ENCODE measurements around the gene C15orf39.

C15orf39 gene

GRCh38 chr15:75195122-75195765, 6.4 kb upstream of the C15orf39 start:
- DNase-seq: peak; percentile 65

DNA sequence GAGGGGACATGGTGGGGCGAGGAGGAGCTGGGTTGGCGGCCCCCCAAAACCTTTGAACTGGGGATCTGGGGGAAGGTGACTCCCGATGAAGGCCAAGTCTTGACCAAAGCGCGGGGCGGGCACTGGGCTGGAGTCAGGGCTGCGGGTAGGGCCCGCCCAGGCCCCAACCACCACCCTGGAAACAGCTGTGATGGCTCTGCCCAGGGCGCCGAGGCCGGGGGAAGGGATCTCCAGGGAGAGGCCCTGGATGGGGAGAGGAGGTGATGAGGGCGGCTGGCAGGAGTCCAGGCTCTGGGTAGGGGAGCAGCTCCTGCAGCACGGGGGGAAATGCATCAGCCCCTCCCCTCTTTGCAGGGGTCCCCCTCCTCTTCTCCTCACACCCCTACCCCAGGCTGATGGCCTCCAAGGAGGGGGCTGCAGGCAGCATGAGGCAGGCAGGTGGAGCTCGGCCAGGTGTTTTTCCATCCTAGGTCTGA, 5.9 kb upstream of the C15orf39 start:
- DNase-seq: peak; percentile 43

DNA sequence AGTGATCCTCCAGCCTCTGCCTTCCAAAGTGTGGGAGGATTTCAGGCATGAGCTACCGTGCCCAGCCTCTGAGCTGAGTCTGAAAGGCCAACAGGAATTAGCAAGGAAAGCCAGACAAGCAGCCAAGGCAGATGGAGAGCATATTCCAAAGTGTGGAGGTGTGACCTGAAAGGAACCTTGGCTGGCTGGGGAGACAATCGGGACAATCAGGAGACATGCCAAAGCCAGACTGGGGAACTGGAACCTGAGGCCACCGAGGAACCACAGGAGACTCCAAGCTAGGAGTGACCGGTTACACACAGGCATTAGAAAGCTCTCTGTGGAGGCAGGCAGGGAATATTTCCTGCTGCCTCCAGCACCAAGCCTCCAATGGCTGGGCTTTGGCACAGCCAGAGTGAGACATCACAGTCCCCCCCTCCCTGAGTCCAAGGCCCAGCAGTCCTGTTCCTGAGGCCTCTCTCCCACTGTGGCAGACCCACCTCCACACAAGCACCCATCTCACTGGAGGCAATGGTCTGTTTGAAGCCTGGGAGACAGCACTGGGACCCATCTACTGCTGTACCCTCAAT, 4.5 kb upstream of the C15orf39 start:
- DNase-seq: no peak

- no peak for DNase-seq
These were observed 2.9 kb upstream of the C15orf39 start for GRCh38 chr15:75198560-75199356.

DNA sequence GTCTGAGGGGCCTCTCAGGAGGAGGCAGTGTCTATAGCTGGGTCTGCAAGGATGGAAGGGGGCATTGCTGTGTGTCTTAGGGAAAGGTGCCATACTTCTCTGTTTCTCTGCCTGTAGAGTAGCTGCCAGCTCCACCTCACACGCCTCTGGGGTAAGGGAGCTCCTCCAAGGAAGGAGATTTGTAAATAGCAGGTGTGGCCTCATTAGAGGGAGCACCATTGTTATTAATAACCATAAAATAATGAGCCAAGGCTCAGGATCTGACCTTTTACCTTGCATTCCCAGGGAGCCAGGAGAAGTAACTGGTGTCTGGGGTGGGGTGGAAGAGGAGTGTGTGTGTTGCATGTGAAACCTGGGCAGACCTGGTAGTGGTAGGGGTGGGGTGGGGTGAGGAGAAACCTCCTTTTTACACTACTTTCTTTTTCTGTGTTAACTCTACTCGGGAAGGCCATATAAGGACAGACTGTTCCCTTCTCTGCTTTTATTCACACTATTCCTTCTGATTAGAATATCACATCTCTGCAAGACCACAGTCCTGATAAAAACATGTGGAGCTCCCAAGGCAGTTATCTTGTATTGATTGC, 2.2 kb upstream of the C15orf39 start:
- no peak for DNase-seq

GRCh38 chr15:75200391-75200764, 1.3 kb upstream of the C15orf39 start:
- DNase-seq: no peak

DNA sequence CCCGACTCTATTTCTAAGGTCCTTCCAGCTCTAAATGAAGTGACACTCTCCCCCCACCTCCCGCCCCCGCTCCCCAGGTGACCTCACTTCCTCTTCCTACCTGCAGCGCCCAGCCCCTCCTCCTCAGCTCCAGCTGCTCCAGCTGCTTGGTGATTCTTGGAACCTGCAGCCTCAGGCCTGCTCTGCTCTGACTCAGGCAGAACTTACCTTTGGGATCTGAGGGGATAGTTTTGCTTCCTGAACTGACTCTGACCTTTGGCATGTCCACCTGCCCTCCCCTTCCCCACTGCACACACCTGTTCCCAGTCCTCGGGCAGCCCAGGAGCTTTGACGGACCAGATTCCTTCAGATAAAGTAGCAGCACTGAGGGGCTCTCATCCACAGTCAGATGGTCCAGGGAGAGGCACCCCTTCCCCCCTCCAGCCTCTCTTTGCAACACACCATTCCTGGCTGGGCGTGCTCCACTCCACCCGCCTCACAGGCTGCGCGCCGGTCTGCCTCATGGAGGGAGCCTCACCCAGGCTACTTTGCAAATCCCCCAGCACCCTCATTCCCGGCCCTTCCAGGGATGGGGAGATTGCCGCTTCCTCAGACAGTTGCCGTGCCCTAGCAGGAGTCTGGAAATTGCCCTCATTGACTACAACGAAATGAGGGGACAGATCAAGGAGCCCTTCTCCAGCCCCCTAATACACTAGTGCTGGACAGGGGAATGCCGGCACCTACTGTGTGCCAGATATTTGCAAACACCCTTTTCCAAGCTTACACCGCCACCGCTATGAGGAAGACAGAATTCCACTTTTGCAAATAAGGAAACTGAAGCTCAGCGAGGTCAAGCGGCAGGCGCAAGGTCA, 692 bp upstream of the C15orf39 start:
- peak; percentile 84 for DNase-seq

DNA sequence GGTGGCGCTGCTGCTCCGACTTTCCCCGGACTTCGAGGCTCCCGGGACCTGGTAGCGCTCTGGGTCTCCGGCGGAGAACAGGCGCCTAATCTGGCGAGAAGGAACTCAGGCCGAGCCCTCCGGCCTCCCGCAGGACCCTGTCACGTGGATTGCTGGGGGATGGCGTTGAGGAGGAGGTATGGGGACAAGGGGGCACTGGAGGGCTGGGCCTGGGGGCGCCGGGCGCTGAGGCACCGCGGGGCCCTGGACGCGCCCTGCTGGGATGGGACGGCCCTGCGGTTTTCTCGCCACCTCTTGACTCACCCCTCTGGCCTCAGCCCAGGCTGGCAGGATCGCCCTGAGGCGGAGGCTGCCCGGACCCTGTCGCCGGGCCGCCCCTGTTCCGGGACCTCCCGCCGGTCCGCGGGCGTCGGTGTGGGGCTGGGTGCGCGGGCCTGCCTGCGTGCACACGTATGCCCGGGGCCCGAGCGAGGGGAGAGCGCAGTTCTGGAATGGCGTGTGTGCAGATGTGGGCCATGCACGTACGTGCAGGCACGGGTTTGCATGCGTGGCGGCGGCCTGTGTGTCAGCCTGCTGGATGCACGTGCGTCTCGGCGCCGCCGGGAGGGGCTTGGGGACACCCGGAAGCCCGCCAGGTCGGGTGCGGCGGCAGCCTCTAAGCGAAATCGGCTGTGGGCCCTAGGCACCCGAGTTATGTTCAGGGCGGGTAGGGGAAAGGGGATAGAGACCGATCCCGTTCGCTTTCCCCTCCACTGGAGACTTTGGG, 752 bp downstream of the C15orf39 start:
- peak; percentile 78 for DNase-seq

DNA sequence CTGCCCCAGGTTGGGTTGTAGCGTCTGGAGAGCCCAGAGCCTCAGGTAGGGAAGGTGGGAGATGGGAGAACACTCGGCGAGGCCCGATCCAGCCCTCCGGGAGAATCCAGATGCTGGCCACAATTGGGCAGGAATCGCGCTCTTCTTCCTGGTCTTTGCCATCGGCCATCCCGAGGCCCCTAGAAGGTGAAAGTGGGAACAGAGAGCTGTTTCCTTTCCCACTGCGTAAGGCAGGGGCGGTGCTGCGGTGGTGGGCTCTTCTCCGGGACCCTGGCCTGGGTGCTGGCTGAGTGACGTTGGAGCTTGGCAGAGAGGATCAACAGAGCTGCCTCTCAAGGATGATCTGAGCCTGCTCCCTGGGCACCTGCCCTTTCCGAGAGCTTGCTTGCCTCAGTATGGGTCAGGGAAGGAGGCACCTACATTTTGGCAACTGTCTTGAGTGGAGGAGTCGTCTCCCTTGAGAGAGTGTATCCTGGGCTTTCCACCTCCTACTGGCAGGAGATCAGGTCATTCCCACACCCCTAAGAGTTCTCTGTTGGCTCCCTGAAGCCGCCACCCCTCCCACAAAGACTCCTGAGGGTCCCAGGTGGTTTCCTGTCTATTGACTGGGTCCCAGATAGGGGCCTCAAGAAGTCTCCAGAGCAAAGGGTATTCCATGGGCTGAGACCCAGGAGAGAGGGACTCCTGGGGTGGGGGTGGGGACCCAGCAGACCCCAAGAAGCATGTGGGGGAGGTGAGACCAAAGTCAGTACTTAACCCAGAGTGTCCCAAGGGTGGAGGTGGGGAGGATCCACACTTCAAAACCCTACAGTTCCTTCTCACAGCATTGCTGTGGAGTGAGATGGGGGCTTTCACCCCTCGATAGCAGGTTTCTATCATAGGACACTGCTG, 1.6 kb downstream of the C15orf39 start:
- no peak for DNase-seq

DNA sequence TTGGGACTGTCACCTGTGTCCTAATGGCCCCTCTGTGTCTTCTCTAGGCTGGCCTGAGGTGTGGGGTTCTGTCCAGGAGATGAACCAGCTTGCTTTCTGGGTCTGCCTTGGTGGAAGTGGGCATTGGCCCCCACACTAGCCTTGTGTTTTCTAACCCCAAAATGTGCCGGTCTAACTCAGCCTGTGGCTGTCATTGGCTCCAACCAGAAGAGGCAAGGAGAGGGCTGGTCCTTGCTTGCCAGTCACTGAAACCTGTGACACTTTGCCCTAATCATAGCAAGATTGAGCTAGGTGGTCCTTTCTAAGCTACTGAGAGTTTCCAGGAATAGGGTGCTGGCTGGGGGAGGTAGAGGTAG, 2.2 kb downstream of the C15orf39 start:
- DNase-seq: no peak

DNA sequence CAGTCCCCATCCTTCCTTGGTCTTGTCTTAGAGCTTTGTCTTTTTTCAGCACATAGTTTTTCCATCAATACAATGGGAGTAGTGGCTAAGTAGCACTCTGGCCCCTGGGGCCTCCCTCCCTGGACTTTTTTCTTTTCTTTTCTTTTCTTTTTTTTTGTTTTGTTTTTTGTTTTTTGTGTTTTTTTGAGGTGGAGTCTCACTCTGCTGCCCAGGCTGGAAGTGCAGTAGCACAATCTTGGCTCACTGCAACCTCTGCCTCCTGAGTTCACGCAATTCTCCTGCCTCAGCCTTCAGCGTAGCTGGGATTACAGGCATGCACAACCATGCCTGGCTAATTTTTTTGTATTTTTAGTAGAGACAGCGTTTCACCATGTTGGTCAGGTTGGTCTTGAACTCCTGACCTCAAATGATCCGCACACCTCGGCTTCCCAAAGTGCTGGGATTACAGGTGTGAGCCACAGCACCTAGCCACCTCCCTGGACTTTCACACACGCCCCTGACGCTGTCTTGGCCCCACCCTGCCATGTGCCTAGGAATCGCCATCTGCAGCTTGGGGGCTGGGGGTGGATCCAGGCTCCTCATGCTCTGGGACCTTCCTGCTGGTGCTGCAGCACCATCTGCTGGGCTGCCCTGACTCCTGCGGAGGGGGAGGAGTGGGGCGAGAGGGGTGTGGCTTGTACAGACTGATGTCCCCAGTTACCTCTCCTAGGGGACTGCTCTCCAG, 2.8 kb downstream of the C15orf39 start:
- peak; percentile 67 for DNase-seq

GRCh38 chr15:75205064-75205395, 3.3 kb downstream of the C15orf39 start:
- no peak for DNase-seq

GRCh38 chr15:75206006-75206405, 4.3 kb downstream of the C15orf39 start:
- DNase-seq: no peak

GRCh38 chr15:75206803-75207617, 5.3 kb downstream of the C15orf39 start:
- no peak for DNase-seq

DNA sequence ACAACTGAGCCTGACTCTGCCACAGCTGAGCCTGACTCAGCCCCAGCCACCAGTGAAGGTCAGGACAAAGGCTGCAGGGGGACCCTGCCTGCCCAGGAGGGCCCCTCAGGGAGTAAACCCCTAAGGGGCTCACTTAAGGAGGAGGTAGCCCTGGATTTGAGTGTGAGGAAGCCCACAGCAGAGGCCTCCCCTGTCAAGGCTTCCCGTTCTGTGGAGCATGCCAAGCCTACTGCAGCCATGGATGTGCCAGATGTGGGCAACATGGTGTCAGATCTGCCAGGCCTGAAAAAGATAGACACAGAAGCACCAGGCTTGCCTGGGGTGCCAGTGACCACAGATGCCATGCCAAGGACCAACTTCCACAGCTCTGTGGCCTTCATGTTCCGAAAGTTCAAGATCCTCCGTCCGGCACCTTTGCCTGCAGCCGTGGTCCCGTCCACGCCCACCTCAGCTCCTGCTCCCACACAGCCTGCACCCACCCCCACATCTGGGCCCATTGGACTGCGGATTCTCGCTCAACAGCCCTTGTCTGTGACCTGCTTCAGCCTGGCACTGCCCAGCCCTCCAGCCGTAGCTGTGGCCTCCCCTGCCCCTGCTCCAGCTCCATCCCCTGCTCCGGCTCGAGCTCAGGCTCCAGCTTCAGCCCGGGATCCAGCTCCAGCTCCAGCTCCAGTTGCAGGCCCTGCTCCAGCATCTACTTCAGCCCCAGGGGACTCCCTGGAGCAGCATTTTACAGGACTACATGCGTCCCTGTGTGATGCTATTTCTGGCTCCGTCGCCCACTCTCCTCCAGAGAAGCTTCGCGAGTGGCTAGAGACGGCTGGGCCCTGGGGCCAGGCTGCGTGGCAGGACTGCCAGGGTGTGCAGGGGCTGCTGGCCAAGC, 6.2 kb downstream of the C15orf39 start:
- DNase-seq: no peak

DNA sequence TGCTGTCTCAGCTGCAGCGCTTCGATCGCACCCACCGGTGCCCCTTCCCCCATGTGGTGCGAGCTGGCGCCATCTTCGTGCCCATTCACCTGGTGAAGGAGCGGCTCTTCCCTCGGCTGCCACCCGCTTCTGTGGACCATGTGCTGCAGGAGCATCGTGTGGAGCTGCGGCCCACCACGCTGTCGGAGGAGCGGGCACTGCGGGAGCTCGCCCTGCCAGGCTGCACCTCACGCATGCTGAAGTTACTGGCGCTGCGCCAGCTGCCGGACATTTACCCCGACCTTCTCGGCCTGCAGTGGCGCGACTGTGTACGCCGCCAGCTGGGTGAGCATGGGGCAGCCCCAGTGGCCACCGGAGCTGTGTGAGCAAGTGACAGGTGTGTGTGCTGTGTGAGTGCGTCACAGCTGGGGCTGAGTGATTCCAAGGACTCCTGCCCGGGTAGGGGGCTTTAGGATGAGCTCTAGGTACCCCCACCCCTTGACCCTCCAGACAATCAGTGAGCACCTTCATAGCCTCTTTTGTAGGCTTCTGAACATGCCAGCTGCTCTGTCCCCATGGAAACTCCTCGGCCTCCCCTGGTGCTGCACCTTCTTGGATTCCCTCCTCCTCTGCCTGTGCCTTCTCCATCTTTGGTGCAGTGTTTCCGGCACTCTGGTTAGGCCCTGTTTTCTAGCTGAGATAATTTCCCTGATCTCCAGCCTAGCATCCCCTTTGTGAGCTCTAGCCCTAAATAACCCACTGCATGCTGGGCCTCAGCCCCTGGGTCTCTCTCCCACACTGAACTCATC, 7.0 kb downstream of the C15orf39 start:
- DNase-seq: no peak

DNA sequence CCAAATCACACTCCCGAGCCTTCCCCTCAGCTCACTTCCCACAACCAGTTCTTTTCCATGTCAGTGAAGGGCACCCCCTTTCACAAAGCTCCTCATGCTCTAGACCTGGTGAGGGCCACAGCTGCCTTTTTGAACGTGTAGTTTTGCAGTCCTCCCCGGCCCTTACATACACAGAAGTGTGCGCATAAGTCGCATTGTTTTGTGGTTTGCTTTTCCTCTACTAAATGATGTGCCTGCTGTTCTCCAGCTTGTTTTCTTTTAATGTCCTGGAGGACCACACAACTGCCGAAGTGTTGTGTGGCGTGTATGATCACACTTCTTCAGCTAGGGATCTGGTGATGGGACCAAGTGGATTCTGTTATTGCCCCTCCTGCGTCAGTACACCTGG, 7.6 kb downstream of the C15orf39 start:
- no peak for DNase-seq

Data from right kidney (tissue), 1 donor.